ENCODE measurements around the gene EPS15.
"Not testable (repeated sequence)": the region's sequence is repeated elsewhere in the genome, so short reads cannot be mapped to it uniquely, and the experiment has no call there.

The EPS15 gene

GRCh38 chr1:51329443-51330325 is 189.4 kb downstream of the EPS15 start:
- no peak for DNase-seq

GRCh38 chr1:51328926-51329325 is 190.1 kb downstream of the EPS15 start:
- DNase-seq: no peak

GRCh38 chr1:51328279-51328678 is 190.8 kb downstream of the EPS15 start:
- DNase-seq: peak; percentile 51

- DNase-seq: peak; percentile 31
Measured at GRCh38 chr1:51327386-51327785, 191.7 kb downstream of the EPS15 start.

GRCh38 chr1:51326839-51327238 is 192.2 kb downstream of the EPS15 start:
- no peak for DNase-seq

- DNase-seq: no peak
Measured at GRCh38 chr1:51325878-51326755, 192.9 kb downstream of the EPS15 start.

- DNase-seq: no peak
Measured at GRCh38 chr1:51325391-51325790, 193.7 kb downstream of the EPS15 start.

GRCh38 chr1:51325011-51325385 is 194.1 kb downstream of the EPS15 start:
- not testable (repeated sequence) for DNase-seq

GRCh38 chr1:51324251-51325010 is 194.6 kb downstream of the EPS15 start:
- DNase-seq: no peak

GRCh38 chr1:51323778-51324177 is 195.3 kb downstream of the EPS15 start:
- DNase-seq: no peak

- no peak for DNase-seq
Measured at GRCh38 chr1:51322417-51323101, 196.5 kb downstream of the EPS15 start.

GRCh38 chr1:51321924-51322280 is 197.2 kb downstream of the EPS15 start:
- DNase-seq: no peak

- no peak for DNase-seq
Measured at GRCh38 chr1:51320967-51321923, 197.8 kb downstream of the EPS15 start.

GRCh38 chr1:51317798-51318197 is 201.3 kb downstream of the EPS15 start:
- no peak for DNase-seq

- DNase-seq: peak; percentile 14
Measured at GRCh38 chr1:51316846-51317120, 202.3 kb downstream of the EPS15 start.

GRCh38 chr1:51316113-51316845 is 202.8 kb downstream of the EPS15 start:
- no peak for DNase-seq

GRCh38 chr1:51314974-51315373 is 204.1 kb downstream of the EPS15 start:
- DNase-seq: no peak

- peak; percentile 66 for DNase-seq
Measured at GRCh38 chr1:51313961-51314777, 204.9 kb downstream of the EPS15 start.

GRCh38 chr1:51313268-51313852 is 205.7 kb downstream of the EPS15 start:
- DNase-seq: no peak

GRCh38 chr1:51312718-51313117 is 206.3 kb downstream of the EPS15 start:
- DNase-seq: no peak
